IPS-15b (cell line): Measurements from ENCODE around the gene ADPRHL1.

Experiments used
- H3K27me3 ChIP-seq: one replicate; pipeline ENCODE4 v1.6.1; 2013; ENCODE audit warnings: low read length; ENCODE audit not compliant: control insufficient read depth, insufficient read depth
- H3K36me3 ChIP-seq: one replicate; pipeline ENCODE4 v1.6.1; 2013; ENCODE audit warnings: low read length; ENCODE audit not compliant: control insufficient read depth, insufficient read depth
- H3K4me1 ChIP-seq: one replicate; pipeline ENCODE4 v1.6.1; 2013; ENCODE audit warnings: mild to moderate bottlenecking, low read length; ENCODE audit not compliant: control insufficient read depth, insufficient read depth
- H3K4me3 ChIP-seq: one replicate; pipeline ENCODE4 v1.5.1; 2013; ENCODE audit warnings: low read depth, low read length
- H3K9ac ChIP-seq: one replicate; pipeline ENCODE4 v1.6.1; 2013; ENCODE audit warnings: low read depth, mild to moderate bottlenecking, low read length
- H3K9me3 ChIP-seq: one replicate; pipeline ENCODE4 v1.6.1; 2013; ENCODE audit warnings: mild to moderate bottlenecking, low read length; ENCODE audit not compliant: control insufficient read depth, insufficient read depth

ADPRHL1 gene

DNA sequence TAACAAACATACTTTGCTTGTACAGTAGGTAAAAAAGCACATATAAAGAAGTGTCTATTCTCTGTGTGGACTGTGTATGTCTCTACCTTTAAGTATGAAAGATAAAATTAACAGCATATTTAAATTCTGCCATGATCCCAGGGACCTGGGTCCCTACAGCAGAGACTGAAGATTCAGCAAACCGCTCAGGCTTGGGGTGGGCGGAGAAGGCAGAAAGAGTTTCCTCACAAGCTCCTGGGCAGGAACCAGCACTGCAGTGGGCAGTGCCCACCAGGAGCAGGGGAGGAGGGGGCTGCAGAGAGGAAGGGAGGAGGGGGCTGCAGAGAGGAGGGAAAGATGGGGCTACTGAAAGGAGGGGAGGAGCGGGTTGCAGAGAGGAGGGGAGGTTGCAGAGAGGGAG is 44.7 kb downstream of the ADPRHL1 start:
- Histone ChIP-seq H3K36me3 (no peaks in the 10 kb centered on the region), H3K27me3 (no peaks in the 10 kb centered on the region), H3K4me3 (no peak overlapping the region), H3K9me3 (no peaks in the 10 kb centered on the region), H3K4me1 (no peaks in the 10 kb centered on the region), H3K9ac (no peak overlapping the region)

DNA sequence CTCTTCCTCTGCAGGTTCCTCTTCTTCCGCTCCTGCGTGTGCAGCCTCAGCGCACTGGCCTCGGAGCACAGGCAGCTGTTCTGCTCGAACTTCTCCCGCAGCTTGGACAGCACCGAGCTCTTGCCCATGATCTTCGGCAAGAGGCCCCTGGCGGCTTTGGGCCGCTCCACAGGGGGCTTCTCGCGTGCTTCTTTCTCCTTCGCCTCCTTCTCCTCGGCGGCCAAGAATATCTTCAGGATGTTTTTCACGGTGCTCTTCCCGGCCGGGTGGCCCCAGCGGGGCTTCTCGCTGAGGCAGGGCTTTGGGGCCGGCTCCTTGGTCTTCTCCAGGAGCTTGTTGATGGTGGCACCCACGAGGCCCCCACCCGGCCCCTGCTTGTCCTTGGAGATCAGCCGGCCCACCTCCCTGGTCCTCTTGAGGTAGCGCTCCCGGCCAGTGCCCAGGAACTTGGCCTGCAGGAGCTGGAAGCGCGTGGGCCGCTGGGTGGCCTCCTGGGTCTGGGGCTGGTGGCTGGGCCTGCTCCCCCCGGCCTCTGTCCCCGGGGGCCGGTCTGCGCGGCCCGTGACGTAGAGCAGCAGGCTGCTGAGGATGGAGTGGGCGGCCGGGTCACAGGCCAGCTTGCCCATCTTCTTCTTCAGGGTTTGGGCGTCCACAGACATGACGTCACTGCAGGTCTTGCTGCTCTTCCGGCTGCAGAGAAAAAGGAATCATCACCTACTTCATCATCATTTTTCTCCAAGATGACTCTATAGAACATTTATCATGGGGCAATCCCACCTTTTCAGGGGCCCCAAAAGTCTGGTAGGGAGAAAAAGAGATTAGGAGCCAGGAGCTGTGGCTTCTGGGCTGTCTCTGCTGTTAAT is 45.5 kb downstream of the ADPRHL1 start:
- Histone ChIP-seq H3K36me3 (no peaks in the 10 kb centered on the region), H3K9me3 (no peaks in the 10 kb centered on the region), H3K4me3 (no peak overlapping the region), H3K4me1 (no peaks in the 10 kb centered on the region), H3K9ac (no peak overlapping the region), H3K27me3 (no peaks in the 10 kb centered on the region)

DNA sequence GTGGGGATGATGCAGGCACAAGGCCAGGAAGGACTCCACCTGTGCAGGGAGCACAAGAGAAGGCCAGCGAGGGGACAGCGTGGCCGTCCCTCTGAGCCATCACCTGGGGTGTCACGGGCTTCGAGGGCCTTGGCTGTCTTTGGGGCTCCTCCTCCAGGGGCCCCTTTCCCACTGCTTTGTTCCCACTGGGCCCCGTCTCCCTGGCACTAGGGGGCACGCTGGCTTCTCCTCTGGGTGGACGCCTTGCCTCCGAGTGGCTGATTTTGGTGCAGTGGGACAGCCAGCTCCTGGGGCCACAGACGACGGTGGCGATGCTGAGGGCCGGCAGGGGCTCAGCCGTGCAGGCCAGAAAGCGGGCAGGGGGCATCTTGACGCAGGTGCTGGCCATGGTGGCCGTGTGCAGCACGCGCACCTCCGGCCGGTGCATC is 46.2 kb downstream of the ADPRHL1 start:
- Histone ChIP-seq H3K36me3 (no peaks in the 10 kb centered on the region), H3K4me1 (no peaks in the 10 kb centered on the region), H3K4me3 (no peak overlapping the region), H3K27me3 (no peaks in the 10 kb centered on the region), H3K9me3 (no peaks in the 10 kb centered on the region), H3K9ac (no peak overlapping the region)

DNA sequence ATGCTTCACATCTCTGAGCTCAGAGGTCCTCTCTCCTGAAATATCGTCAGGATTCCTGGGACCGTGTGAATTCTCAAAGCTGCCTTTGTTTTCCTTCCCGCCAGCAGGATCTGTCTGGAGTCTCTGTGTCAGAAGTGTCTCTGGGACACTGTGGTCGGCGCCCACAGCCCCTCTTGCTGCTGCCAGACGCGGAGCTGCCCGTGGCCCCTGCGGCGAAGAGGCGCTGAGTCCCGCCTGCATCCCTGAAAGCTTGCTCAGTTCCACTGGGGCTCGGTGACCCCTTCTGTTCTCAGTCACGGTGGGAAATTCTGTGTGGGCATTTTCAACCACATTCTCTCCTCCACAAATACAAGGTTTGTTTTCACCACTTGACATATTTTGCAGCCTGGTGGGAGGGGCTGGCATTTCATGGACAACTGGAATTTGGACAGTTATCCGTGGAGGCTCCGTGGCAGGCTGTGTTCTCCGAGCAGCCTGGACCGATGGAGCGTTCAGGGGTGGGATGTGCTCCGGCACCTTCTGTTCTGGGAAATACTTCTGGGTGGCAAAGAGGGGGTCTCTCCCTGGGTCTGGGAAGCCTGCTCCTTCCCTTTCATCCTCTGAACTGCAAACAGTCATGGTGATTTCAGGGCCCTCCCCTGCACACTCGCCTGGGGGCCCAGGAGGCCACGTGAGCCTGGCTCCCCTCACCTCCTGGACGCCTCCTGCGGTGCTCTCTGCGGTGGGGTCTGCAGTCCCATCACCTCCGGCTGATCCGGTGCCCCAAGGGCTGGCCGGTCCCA is 46.8 kb downstream of the ADPRHL1 start:
- Histone ChIP-seq H3K9me3 (no peaks in the 10 kb centered on the region), H3K4me3 (no peak overlapping the region), H3K27me3 (no peaks in the 10 kb centered on the region), H3K36me3 (no peaks in the 10 kb centered on the region), H3K9ac (no peak overlapping the region), H3K4me1 (no peaks in the 10 kb centered on the region)

DNA sequence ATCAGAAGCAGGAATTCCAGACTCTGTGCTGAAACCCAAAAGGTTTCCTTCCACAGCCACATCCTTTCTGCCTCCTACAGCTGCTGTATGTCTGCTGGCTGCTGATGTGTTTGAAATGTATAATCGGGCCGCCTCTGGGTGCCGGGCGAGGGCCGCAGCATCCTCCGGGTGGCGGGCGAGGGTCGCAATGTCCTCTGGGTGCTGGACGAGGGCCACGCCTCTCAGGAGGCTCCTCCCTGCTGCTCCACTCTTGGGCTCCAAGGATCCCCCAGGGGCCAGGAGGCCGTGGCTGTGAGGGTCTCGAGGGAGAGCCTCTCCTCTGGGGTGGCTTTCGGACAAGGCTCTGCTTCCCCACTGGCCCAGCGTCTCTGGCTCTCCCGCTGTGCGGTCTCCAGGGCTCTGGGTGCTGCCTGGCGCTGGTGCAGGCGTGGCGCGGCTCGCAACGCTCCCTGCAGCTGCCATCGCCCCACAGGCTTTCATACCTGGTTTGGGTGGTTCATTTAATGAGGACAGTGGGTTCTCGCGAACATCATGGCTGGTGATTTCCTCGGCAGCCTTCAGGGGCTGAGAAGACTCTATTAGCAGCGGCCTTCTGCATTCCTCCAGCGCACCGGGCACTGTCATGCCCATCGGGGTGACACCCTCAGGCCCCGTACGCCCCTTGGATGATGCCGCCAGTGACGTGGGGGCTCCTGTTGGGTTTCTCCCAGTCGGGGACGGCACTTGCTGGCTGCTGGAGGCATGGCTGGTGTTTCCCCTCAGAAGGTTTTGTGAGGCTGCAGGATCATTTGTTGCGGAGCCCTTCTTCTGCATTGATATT is 47.6 kb downstream of the ADPRHL1 start:
- no peak overlapping the region for H3K9ac ChIP-seq
- H3K4me1 ChIP-seq = no peaks in the 10 kb centered on the region
- H3K27me3 ChIP-seq = no peaks in the 10 kb centered on the region
- no peaks in the 10 kb centered on the region for H3K9me3 ChIP-seq
- no peaks in the 10 kb centered on the region for H3K36me3 ChIP-seq
- H3K4me3 ChIP-seq = no peak overlapping the region

DNA sequence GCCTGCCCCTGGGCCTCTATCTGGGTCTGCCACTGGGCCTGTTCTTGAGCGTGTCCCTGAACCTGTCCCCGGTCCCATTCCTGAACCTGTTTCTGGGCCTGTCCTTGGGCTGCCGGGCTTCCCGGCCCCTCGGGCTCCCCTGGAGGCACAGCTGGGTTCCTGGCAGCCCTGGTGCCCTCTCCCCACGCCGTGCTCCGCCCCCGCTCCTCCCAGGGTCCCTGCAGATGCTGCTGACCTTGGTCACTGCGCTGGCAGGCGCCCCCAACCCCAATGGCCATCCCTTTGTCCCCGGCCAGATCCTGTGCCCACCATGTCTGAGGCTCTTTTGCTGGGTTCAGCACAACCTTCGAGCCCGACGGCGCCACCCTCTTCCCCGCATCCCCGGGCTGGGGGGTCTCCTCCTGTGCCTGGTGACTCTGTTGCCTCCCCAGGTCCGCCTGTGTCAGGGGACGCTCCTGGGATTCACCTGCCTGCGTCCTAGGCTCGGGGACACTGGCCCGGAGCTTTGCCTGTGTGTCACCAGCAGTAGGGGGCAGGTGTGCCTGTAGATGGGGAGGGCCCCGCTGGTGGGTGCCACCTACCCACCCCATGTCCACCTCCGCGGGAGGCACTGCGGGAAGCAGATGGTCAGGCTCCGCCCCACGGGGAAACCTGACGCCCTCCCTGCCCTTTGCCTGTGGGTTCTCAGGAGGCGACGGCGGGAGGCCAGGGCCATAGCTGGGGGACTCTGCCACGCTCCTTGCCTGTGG is 48.4 kb downstream of the ADPRHL1 start:
- Histone ChIP-seq H3K27me3 (no peaks in the 10 kb centered on the region), H3K9ac (no peak overlapping the region), H3K4me3 (no peak overlapping the region), H3K4me1 (no peaks in the 10 kb centered on the region), H3K9me3 (no peaks in the 10 kb centered on the region), H3K36me3 (no peaks in the 10 kb centered on the region)

DNA sequence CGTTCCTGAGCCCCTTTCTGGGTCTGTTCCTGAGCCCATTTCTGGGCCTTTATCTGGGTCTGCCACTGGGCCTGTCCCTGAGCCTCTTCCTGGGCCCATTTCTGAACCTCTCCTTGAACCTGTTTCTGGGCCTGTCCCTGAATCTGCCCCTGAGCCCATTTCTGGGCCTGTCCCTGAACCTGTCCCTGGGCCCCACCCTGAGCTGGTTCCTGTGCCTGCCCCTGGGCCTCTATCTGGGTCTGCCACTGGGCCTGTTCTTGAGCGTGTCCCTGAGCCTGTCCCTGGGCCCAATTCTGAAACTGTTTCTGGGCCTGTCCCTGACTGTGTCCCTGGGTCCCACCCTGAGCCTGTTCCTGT is 48.9 kb downstream of the ADPRHL1 start:
- H3K9ac ChIP-seq = no peak overlapping the region
- H3K27me3 ChIP-seq = no peaks in the 10 kb centered on the region
- H3K9me3 ChIP-seq = no peaks in the 10 kb centered on the region
- H3K36me3 ChIP-seq = no peaks in the 10 kb centered on the region
- H3K4me1 ChIP-seq = peaks cover under 1% of the 10 kb centered on the region
- no peak overlapping the region for H3K4me3 ChIP-seq

DNA sequence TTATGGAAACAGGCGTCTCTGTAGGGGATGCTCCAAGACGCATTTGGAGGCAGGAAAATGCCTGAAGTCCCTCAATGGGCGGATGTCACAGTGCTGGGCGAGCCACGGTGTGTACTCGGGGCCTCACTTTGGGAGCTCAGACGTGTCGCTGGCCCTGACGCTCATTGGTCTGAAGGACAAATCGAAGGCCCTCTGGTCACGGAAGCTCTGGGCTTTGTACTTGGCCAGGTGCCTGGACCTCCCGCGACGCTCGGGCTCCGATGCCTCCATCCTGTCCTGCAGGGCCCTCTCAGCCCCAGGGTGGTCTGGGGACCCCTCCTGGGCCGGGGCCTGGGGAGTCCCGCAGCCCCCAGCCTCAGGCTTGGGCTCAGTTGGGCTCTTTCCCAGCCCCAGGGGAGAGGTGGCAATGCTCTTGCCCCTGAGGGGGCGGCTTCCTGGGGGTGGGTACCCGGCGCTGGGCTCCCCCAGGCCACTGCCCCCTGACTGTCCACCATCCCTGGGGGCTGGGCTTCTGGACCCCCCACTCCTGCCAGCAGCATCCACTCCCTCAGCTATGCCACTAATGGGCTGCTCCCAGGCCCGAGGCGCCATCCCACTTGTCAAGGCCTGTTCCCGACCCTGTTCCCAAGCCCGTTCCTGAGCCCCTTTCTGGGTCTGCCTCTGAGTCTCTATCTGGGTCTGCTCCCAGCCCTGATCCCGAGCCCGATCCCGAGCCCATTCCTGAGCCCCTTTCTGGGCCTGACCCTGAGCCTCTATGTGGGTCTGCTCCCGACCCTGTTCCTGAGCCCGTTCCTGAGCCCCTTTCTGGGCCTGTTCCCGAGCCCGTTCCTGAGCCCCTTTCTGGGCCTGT is 49.8 kb downstream of the ADPRHL1 start:
- Histone ChIP-seq H3K27me3 (no peaks in the 10 kb centered on the region), H3K4me1 (peaks cover 2% of the 10 kb centered on the region), H3K4me3 (no peak overlapping the region), H3K36me3 (no peaks in the 10 kb centered on the region), H3K9ac (no peak overlapping the region), H3K9me3 (no peaks in the 10 kb centered on the region)

DNA sequence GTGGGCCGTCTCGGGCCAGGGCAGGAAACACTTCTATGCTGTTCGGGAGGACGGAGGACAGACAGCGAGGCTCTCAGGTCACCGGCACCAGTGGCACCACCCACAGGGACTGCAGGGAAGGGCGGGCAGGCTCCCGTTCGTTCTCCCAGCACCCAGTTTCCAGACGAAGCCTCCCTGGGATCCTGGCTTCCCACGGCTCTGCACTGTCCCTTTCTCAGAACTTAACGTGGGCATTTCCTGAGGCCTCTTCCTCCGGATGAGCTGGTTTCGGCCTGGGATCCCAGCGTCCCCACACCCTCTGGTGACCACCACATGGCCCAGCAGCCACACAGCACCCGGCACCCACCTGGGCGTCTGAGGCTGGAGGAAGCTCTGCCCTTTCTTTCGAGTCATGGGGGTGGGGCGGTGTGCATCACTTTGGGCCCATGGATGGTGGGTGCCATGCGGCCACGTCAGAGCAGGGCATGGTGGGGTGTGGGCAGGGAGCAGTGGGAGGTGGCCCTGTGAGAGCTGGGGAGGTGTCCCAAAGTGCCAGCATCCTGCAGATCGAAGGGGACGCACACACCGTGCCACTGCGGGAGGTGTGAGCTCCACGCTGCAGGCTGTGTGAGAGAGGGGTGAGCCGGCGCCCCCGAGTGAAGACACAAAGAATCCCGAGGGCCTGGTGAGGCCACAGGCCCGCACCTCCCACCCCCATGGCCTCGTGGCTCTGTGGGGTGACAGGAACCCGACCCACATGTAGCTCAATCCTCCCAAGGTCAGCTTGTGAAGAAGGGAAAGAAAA is 50.6 kb downstream of the ADPRHL1 start:
- peaks cover 2% of the 10 kb centered on the region for H3K4me1 ChIP-seq
- H3K9ac ChIP-seq = no peak overlapping the region
- no peaks in the 10 kb centered on the region for H3K27me3 ChIP-seq
- no peaks in the 10 kb centered on the region for H3K36me3 ChIP-seq
- no peak overlapping the region for H3K4me3 ChIP-seq
- H3K9me3 ChIP-seq = no peaks in the 10 kb centered on the region
